ENCODE data around the gene TGFA.

The TGFA gene

DNA sequence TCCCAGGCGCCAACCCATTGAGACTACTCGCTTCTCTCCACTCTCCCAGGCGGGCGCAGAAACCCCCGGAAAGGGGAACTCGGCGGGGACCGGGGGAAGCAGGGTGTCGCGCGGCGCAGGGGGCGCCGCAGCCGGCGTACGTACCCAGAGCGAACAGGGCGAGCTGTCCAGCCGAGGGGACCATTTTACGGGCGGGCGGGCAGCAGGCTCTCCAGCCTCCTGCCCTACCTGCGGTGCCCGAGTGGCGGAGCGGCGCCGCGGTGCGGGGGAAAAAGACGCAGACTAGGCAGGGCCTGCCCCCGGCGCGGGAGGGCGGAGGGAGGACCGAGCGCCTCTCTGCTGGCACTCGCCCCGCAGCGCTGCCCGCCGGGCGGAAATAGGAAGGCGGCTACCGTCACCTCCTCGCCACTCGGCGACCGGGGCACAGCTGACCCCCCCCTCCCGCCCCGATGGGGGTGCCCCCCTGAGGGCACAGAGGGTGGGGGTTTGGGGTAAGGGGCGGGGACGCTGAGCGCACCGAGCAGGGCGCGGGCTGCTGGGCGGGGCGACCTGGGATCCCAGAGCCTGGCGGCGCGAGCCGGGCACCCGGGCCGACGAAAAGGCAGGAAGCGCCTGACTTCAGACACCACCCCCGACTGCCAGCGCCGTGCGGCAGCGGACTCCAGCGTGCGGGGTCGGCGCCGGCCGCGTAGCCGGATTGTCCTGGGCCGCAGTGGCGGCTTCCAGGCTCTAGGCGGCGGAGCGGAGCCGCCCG, at the start of gene TGFA:
TSS of gene TGFA (minus strand) at position 243 of the 754 bp plus-strand sequence. CDS start at position 184, 59 bp downstream.
- in situ Hi-C loops (cut with HindIII; ENCODE audit: low pct_unique_long_range_greater_than_20kb, low sequenced_read_pairs), result no loop called here
- no peak for TF ChIP-seq JUND (IDR thresholded peaks at IDR 0.05; ENCODE audit: low read depth)

DNA sequence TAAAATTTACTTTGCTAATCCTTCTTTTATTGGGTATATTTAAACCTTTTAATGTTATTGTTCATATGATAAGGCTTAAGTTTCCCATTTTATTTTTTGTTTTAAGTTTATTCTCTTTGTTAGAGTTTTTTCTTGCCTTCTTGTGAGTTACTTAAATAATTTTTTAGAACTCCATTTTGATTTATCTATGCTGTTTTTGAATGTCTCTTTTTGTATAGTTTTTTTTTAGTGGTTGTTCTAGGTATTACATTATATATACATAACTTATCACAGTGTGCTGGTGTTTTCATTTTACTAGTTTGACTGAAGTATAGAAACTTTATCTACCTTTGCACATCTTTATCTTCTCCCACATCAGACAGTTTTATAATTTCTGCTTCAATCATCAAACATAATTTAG, 49.4 kb upstream of the TGFA start:
- TF ChIP-seq JUND (IDR thresholded peaks at IDR 0.05; ENCODE audit: low read depth), result no peak
- in situ Hi-C loops (cut with HindIII; ENCODE audit: low pct_unique_long_range_greater_than_20kb, low sequenced_read_pairs), result no loop called here
- no peak for DNase-seq (ENCODE audit: low read depth in 1 of 2, low spot score in 1 of 2)

More for the DNA sequence above, at the start of gene TGFA:
- DNase-seq (ENCODE audit: low read depth in 1 of 2, low spot score in 1 of 2), result peak; percentile 52 to 94

GRCh38 chr2:70598197-70598596, 44.6 kb upstream of the TGFA start:
- in situ Hi-C loops (cut with HindIII; ENCODE audit: low pct_unique_long_range_greater_than_20kb, low sequenced_read_pairs), result no loop called here
- no peak for DNase-seq (ENCODE audit: low read depth in 1 of 2, low spot score in 1 of 2)
- no peak for TF ChIP-seq JUND (IDR thresholded peaks at IDR 0.05; ENCODE audit: low read depth)

- DNase-seq (ENCODE audit: low read depth in 1 of 2, low spot score in 1 of 2), result peak in 1 of 2 experiments; percentile 59
- no peak for TF ChIP-seq JUND (IDR thresholded peaks at IDR 0.05; ENCODE audit: low read depth)
- in situ Hi-C loops (cut with HindIII; ENCODE audit: low pct_unique_long_range_greater_than_20kb, low sequenced_read_pairs), result no loop called here
Observed at GRCh38 chr2:70596739-70597138, 43.1 kb upstream of the TGFA start.

GRCh38 chr2:70596293-70596692, 42.7 kb upstream of the TGFA start:
- DNase-seq (ENCODE audit: low read depth in 1 of 2, low spot score in 1 of 2), result peak in 1 of 2 experiments; percentile 62
- in situ Hi-C loops (cut with HindIII; ENCODE audit: low pct_unique_long_range_greater_than_20kb, low sequenced_read_pairs), result no loop called here
- TF ChIP-seq JUND (IDR thresholded peaks at IDR 0.05; ENCODE audit: low read depth), result no peak

DNA sequence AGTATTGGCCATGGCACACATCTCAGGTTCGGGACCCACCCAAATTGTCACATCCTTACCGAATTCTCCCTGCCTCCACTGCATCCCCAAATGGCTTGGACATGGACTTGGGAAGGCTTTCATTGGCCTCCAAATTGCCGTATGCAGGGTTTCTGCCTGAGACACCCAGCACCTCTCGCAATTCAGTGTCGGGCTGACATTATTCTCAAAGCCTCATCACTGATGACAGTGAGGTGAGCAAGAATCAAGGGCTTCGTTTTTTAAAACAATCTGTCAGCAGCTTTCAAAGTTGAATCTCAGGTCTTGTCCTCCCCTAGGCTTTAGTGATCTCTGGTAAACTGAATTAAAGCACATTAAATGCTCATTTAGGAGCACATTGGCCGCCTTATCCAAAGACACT, 29.5 kb upstream of the TGFA start:
- TF ChIP-seq JUND (IDR thresholded peaks at IDR 0.05; ENCODE audit: low read depth), result no peak
- in situ Hi-C loops (cut with HindIII; ENCODE audit: low pct_unique_long_range_greater_than_20kb, low sequenced_read_pairs), result no loop called here
- DNase-seq (ENCODE audit: low read depth in 1 of 2, low spot score in 1 of 2), result no peak

DNA sequence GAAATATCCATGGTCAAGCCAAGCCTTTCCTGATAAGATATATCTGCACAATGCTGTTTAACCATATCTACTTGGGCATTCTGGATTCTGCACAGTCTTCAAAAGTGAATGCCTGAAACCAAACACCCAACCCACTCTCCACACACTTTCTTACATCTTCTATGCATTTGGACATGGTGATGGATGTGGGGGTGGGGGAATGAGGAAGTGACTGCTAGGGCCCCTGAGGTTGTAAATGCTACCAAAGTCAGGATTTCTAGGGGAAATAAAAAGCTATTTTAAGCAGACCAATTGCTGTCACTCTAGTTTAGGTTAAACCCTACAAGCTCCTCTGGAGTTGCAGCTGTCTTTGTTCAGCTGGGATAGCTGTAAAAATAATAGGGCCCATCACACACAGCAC, 26.7 kb upstream of the TGFA start:
- no peak for DNase-seq (ENCODE audit: low read depth in 1 of 2, low spot score in 1 of 2)
- no peak for TF ChIP-seq JUND (IDR thresholded peaks at IDR 0.05; ENCODE audit: low read depth)
- in situ Hi-C loops (cut with HindIII; ENCODE audit: low pct_unique_long_range_greater_than_20kb, low sequenced_read_pairs), result no loop called here

DNA sequence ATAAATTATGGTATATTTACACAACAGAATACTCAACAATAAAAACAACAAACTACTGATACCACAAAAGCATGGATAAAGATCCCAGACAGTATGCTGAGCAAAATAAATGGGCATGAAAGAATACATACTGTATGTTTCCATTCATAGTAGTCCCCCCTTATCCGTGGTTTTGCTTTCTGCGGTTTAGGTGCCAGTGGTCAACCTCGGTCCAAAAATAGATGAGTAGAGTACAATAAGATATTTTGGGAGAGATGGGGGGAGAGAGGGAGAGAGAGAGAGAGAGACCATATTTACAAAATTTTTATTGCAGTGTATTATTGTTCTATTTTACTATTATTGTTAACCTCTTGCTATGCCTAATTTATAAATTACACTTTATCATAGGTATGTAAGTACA, 21.0 kb upstream of the TGFA start:
- no peak for TF ChIP-seq JUND (IDR thresholded peaks at IDR 0.05; ENCODE audit: low read depth)
- in situ Hi-C loops (cut with HindIII; ENCODE audit: low pct_unique_long_range_greater_than_20kb, low sequenced_read_pairs), result no loop called here
- DNase-seq (ENCODE audit: low read depth in 1 of 2, low spot score in 1 of 2), result no peak

DNA sequence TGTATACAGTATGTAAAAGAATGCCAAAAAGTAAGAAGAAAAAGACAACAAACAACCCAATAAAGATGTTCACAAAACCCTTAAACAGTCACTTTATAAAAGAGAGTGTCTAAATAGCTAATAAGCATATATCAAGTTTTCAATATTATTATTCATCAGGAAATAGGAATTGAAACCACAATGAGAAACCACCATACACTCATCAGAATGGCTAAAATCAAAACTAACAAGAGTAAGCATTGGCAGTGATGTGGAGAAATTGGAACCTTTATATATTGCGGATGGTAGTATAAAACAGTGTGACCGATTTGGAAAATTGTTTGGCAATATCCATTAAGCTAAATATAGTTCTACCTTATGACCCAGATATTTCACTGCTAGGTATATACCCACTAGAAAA, 20.5 kb upstream of the TGFA start:
- no peak for TF ChIP-seq JUND (IDR thresholded peaks at IDR 0.05; ENCODE audit: low read depth)
- in situ Hi-C loops (cut with HindIII; ENCODE audit: low pct_unique_long_range_greater_than_20kb, low sequenced_read_pairs), result no loop called here
- DNase-seq (ENCODE audit: low read depth in 1 of 2, low spot score in 1 of 2), result no peak

DNA sequence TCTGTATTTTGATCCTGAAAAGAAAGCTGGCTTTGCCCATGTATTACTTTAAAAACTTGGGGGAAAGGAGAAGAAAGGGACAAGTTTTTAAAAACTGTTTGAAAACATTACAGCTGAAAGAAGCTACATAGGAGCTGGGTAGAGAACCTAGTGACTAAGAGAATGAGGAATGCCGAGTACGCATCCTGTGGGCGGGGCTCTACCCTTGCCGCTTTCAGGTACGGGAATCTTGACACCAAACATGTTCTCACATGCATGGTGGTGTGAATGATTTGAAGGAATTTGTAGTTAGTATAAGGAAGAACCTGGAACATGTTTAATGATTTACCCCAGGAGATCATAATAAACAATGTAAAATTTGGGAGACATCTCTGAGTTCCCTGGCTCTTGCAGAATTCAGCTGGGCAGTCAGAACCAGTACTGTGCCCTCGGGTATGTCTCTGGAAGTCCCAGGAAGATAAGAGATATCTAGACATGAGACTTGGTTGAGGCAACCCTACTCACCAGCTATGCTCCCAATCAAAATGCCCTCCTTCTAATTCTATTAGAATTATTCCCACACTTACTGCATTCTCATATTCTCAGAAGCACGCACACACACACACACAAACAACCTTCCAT, 16.5 kb upstream of the TGFA start:
- DNase-seq (ENCODE audit: low read depth in 1 of 2, low spot score in 1 of 2), result peak; percentile 7 to 49
- in situ Hi-C loops (cut with HindIII; ENCODE audit: low pct_unique_long_range_greater_than_20kb, low sequenced_read_pairs), result no loop called here
- TF ChIP-seq JUND (IDR thresholded peaks at IDR 0.05; ENCODE audit: low read depth), result no peak

- no peak for TF ChIP-seq JUND (IDR thresholded peaks at IDR 0.05; ENCODE audit: low read depth)
- in situ Hi-C loops (cut with HindIII; ENCODE audit: low pct_unique_long_range_greater_than_20kb, low sequenced_read_pairs), result no loop called here
- no peak for DNase-seq (ENCODE audit: low read depth in 1 of 2, low spot score in 1 of 2)
Observed at GRCh38 chr2:70569559-70569958, 15.9 kb upstream of the TGFA start.

DNA sequence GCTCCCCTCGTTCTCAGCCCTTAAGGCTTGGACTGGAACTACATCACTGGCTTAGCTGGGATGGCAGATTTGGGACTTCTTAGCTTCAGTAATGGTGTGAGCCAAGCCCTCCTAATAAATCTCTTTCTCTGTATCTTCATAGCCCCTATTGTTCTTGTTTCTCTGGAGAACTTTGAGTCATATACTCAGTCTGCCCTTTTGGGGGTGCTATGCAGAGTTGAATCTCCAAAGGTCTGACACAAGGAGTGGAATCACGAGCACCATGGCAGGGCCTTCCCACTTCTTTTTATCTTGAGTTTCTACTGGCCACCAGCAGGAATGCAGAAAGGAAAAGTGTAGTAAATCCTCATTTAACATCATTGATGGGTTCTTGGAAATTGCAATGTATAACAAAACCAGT, 13.3 kb upstream of the TGFA start:
- in situ Hi-C loops (cut with HindIII; ENCODE audit: low pct_unique_long_range_greater_than_20kb, low sequenced_read_pairs), result no loop called here

DNA sequence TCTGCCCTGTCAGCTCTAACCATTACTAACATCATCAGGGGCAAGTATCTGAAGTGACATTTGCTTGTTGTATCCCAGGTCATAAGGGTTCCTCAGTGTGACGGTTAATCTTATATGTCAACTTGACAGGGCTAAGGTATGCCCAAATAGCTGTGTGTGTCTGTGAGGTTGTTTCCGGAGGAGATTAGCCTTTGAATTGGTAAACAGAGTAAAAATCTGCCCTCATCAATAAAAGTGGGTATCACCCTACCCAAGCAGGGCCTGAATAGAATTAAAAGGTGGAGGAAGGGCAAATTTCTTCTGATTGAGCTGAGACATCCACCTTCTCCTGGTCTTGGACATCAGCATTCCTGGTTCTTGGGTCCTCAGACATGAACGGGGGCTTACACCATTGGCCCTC, 12.8 kb upstream of the TGFA start:
- in situ Hi-C loops (cut with HindIII; ENCODE audit: low pct_unique_long_range_greater_than_20kb, low sequenced_read_pairs), result no loop called here
- no peak for DNase-seq (ENCODE audit: low read depth in 1 of 2, low spot score in 1 of 2)
- TF ChIP-seq JUND (IDR thresholded peaks at IDR 0.05; ENCODE audit: low read depth), result no peak

More for the DNA sequence above, 13.3 kb upstream of the TGFA start:
- no peak for DNase-seq (ENCODE audit: low read depth in 1 of 2, low spot score in 1 of 2)
- TF ChIP-seq JUND (IDR thresholded peaks at IDR 0.05; ENCODE audit: low read depth), result no peak

Data from T47D (cell line).